HG02610 (cell line): ENCODE data around the gene GALK1.

Source experiments
- ATAC-seq: cut with Tn5 transposase; IDR thresholded peaks from one replicate; pipeline ENCODE4 v1.9.1; 2021; ENCODE audit warnings: mild to moderate bottlenecking, moderate library complexity; ENCODE audit not compliant: unreplicated experiment

GALK1 gene

GRCh38 chr17:75751676-75752404 lies 13.2 kb downstream of the GALK1 start:
- ATAC-seq, result no peak

- no peak for ATAC-seq
Measured at GRCh38 chr17:75750661-75751423, 14.2 kb downstream of the GALK1 start.

- peak; percentile 35 for ATAC-seq
Measured at GRCh38 chr17:75749545-75750389, 15.2 kb downstream of the GALK1 start.

- no peak for ATAC-seq
Measured at GRCh38 chr17:75748706-75749105, 16.3 kb downstream of the GALK1 start.

GRCh38 chr17:75743625-75744206 lies 21.3 kb downstream of the GALK1 start:
- ATAC-seq, result no peak

GRCh38 chr17:75742337-75742736 lies 22.7 kb downstream of the GALK1 start:
- ATAC-seq, result no peak

GRCh38 chr17:75740631-75741077 lies 24.3 kb downstream of the GALK1 start:
- ATAC-seq, result no peak

- no peak for ATAC-seq
Measured at GRCh38 chr17:75740215-75740614, 24.8 kb downstream of the GALK1 start.

- no peak for ATAC-seq
Measured at GRCh38 chr17:75739801-75740200, 25.2 kb downstream of the GALK1 start.

GRCh38 chr17:75739174-75739573 lies 25.8 kb downstream of the GALK1 start:
- ATAC-seq, result no peak

- ATAC-seq, result no peak
Measured at GRCh38 chr17:75738218-75738802, 26.7 kb downstream of the GALK1 start.

GRCh38 chr17:75737133-75737962 lies 27.6 kb downstream of the GALK1 start:
- ATAC-seq, result no peak

GRCh38 chr17:75736173-75736835 lies 28.7 kb downstream of the GALK1 start:
- no peak for ATAC-seq

GRCh38 chr17:75734674-75735294 lies 30.2 kb downstream of the GALK1 start:
- no peak for ATAC-seq

- ATAC-seq, result no peak
Measured at GRCh38 chr17:75733471-75733870, 31.5 kb downstream of the GALK1 start.

- no peak for ATAC-seq
Measured at GRCh38 chr17:75731716-75732498, 33.1 kb downstream of the GALK1 start.

- ATAC-seq, result no peak
Measured at GRCh38 chr17:75731086-75731715, 33.8 kb downstream of the GALK1 start.
